ENCODE results near the gene PARD3.
"Not testable (repeated sequence)": the region's sequence is repeated elsewhere in the genome, so short reads cannot be mapped to it uniquely, and the experiment has no call there.

The PARD3 gene

GRCh38 chr10:34378297-34378696 lies 436.8 kb downstream of the PARD3 start:
- no peak for DNase-seq (ENCODE audit: low spot score)

DNA sequence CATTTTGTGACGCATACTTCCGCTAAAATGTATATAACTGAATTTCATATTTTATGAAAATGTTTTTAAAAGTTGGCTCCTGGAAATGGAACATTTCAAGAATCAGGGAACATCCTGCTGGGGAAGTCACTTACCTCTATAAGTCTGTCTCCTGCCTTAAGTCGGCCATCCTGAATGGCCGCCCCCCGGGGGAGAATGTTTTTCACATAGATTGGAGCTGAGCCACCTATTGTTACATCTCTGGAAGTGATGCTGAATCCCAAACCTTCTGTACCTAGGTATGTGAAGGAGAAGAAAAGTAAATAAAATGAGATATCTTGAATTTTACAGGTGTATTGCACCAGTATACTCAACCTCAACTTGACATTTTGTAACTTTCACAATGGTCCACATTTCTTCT lies 437.3 kb downstream of the PARD3 start:
- no peak for DNase-seq (ENCODE audit: low spot score)

- no peak for DNase-seq (ENCODE audit: low spot score)
These were observed 440.6 kb downstream of the PARD3 start for GRCh38 chr10:34374356-34375045.

- no peak for DNase-seq (ENCODE audit: low spot score)
These were observed 441.9 kb downstream of the PARD3 start for GRCh38 chr10:34373211-34373610.

- no peak for DNase-seq (ENCODE audit: low spot score)
These were observed 442.6 kb downstream of the PARD3 start for GRCh38 chr10:34372509-34372908.

DNA sequence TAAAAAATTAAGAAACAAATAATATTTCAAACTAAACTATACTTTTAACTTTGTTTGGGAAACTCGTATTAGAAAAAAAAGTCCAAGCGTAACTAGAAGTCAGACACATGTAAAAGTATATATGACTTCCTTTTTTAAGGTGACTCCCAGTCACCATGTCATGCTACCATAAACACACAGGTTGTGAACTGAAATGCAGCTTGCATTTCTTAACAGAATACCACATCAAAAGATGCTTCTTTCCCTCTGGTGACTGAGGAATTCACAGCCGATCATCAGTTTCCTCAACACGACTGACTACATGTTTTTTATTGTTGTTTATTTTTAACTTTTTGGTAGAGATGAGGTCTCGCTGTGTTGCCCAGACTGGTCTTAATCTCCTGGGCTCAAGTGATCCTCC lies 445.0 kb downstream of the PARD3 start:
- DNase-seq (ENCODE audit: low spot score): no peak

DNA sequence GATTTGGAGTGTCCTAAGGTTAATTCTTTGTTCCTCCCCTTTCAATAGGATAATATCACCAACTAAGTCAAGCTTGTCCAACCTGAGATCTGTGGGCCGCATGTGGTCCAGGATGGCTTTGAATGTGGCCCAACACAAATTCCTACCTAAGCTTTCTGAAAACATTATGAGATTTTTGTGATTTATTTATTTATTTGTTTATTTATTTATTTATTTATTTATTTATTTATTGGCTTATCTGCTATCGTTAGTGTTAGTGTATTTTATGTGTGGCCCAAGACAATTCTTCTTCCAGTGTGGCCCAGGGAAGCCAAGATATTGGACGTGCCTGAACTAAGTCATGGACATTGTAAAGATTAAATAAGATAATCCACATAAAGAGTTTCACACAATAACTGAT lies 446.0 kb downstream of the PARD3 start:
- DNase-seq (ENCODE audit: low spot score): no peak

GRCh38 chr10:34364253-34365037 lies 450.7 kb downstream of the PARD3 start:
- DNase-seq (ENCODE audit: low spot score): no peak

GRCh38 chr10:34360984-34361383 lies 454.1 kb downstream of the PARD3 start:
- no peak for DNase-seq (ENCODE audit: low spot score)

- no peak for DNase-seq (ENCODE audit: low spot score)
These were observed 455.7 kb downstream of the PARD3 start for GRCh38 chr10:34359435-34359813.

- DNase-seq (ENCODE audit: low spot score): no peak
These were observed 456.2 kb downstream of the PARD3 start for GRCh38 chr10:34358729-34359434.

DNA sequence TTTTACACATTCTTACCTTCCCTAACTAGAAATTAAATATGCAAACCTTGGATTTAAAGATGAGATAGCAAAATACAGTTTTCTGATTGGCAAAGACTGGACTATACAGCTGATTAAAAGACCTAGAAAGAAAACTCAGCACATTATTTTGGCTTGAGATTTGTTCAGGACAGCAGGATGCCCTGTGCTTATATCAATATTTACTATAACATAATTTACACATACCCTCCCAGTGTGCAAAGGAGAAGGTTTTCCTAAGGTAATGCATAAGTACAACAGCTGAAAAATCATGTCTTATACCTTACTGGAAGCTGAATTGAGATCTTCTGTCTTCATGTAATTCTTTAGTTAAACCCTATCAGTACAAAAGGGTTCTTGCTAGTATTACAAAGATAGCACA lies 458.6 kb downstream of the PARD3 start:
- no peak for DNase-seq (ENCODE audit: low spot score)

- not testable (repeated sequence) for DNase-seq (ENCODE audit: low spot score)
These were observed 461.6 kb downstream of the PARD3 start for GRCh38 chr10:34353530-34353929.

- DNase-seq (ENCODE audit: low spot score): not testable (repeated sequence)
These were observed 462.4 kb downstream of the PARD3 start for GRCh38 chr10:34352599-34353204.

GRCh38 chr10:34351161-34351560 lies 463.9 kb downstream of the PARD3 start:
- no peak for DNase-seq (ENCODE audit: low spot score)

DNA sequence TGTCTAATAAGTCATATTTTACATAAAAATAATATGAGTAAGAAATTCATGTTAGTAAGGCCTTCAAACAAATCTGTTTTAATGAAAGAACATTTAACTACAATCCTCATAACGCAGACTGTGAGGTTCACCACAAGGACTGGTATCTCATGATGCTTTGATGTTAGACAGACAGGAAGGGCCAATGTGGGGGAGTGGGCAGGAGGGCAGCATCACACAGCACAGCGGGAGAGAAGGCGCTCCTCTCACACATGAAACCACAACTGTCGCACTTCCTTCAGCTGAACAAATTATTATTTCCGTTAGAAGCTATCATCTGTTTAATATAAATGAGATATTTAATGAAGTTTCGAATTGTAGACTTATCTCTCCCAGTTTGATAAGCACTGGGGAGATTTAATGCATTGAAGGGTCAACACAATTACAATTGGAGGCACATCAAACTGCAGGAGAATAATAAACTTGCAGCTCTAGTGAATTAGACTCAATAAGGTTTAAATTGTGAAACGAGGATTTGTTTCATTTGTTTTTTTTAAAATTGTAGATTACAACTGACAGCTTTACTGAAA lies 466.1 kb downstream of the PARD3 start:
- DNase-seq (ENCODE audit: low spot score): no peak

DNA sequence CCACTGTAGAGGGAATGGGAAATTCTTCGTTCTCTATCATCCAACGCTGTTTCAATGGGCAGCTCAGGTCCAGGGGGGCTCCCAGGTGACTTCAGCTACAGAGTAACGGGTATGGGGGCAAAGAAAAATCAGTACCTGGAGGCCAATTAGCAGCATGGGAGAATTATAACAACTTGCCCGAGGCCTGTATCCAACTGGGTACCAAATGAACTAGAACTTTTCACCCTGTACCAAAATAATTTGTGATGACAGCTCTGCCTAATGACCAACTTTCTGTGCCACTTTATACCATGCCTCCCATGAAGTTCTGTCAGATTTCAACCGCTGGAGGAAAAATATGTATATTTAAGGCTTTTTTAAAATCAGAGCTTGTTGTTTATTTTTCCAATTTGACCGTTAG lies 467.1 kb downstream of the PARD3 start:
- no peak for DNase-seq (ENCODE audit: low spot score)

DNA sequence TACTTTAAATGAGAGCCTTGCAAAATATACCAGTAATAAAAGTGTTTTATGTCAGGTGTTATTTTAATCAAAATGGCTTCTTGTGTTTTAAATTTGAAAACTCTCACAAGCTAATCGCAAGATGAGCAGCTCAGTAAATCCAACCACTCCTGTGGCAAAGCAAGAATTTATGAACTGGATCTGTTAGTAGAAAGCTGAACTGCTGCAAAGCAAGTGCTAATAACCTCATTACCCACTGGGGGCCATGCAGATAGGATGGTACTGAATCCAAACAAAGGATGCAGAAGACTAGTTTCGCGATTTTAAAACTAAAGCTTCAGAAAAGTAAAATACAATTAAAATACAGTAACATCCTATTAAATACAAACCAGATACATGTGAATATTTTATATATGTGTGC lies 468.0 kb downstream of the PARD3 start:
- no peak for DNase-seq (ENCODE audit: low spot score)

- DNase-seq (ENCODE audit: low spot score): peak; percentile 11
These were observed 468.5 kb downstream of the PARD3 start for GRCh38 chr10:34346516-34347100.

DNA sequence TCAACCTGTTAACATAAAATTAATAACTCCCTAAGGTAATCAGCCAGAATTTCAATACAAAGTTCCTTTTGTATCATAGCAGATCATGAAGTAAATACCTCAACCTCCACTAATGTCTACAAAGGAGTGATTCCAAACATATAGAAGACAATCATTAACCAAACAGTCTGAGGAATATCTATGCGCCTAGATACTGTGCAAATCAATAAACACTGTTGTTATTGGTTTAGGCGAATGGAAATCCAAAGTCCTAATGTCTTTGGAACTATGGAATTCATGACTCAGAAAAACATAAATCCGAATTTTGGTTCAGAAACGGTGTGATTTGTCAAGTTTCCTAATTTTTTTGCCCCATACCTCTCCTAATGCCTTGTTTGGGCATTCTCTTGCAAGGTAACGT lies 469.7 kb downstream of the PARD3 start:
- DNase-seq (ENCODE audit: low spot score): no peak

DNA sequence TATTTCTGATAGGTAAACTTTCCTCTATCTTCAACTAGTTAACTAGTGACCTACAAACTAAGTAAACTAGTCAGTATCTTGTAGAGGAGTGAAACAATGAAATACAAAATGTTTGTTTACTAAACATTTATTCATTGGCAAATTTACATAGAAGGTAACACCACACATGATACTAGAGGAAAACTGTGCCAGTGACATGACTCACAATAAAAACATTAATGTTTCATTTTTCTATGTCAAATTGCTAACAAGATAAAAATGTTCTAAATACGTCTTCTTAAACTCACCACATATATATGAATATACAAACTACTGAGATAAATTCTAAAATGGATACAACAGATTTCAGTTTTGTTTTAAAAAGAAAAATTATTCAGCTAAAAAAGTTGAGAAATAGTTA lies 471.3 kb downstream of the PARD3 start:
- no peak for DNase-seq (ENCODE audit: low spot score)

- no peak for DNase-seq (ENCODE audit: low spot score)
These were observed 473.6 kb downstream of the PARD3 start for GRCh38 chr10:34341473-34341872.

All from RKO (cell line).